Breast epithelium (tissue), 3 donors: ENCODE results near the gene ZNF223.
A peak's percentile ranks its signal among the peaks of the same experiment; 100 is the strongest.

Source experiments
- CTCF ChIP-seq, 3 donors: fragments of 450-650 bp; IDR thresholded peaks; one replicate each; pipeline ENCODE4 v1.5.1; 2016 to 2017; ENCODE audit warnings: antibody characterized with exemption in 3 of 3, mild to moderate bottlenecking in 3 of 3, moderate library complexity in 3 of 3
- POLR2A ChIP-seq: fragments of 450-650 bp; IDR thresholded peaks from one replicate; pipeline ENCODE4 v1.6.1; 2016; ENCODE audit warnings: antibody characterized with exemption, mild to moderate bottlenecking, moderate library complexity
- POLR2AphosphoS5 ChIP-seq, 3 donors: sonication (generic); formaldehyde crosslinking; IDR thresholded peaks; one replicate each; pipeline ENCODE4 v1.6.1; 2017; ENCODE audit warnings: antibody characterized with exemption in 3 of 3

GRCh38 chr19:44050740-44051649, 841 bp upstream of the ZNF223 start:
- TF ChIP-seq CTCF (IDR thresholded peaks at IDR 0.05): peak in 1 of 3 donors; percentile 7
- TF ChIP-seq POLR2A: no peak
- TF ChIP-seq POLR2AphosphoS5 (IDR thresholded peaks at IDR 0.05): no peak
